ENCODE data around the gene COL25A1. TPM values are rescaled to one million over a fixed set of nuclear protein-coding genes. Genes with fewer than 3 reads are reported as not detected.
"Not testable (repeated sequence)": the region's sequence is repeated elsewhere in the genome, so short reads cannot be mapped to it uniquely, and the experiment has no call there.

COL25A1 gene
- polyA plus RNA-seq, 3 donors: 14.5 to 20.1 (median 17.1) TPM

- no peak for DNase-seq (ENCODE audit: extremely low read depth in 1 of 11, low read depth in 9 of 11, low spot score in 4 of 11)
Measured at GRCh38 chr4:109041463-109042360, 260.7 kb downstream of the COL25A1 start.

DNA sequence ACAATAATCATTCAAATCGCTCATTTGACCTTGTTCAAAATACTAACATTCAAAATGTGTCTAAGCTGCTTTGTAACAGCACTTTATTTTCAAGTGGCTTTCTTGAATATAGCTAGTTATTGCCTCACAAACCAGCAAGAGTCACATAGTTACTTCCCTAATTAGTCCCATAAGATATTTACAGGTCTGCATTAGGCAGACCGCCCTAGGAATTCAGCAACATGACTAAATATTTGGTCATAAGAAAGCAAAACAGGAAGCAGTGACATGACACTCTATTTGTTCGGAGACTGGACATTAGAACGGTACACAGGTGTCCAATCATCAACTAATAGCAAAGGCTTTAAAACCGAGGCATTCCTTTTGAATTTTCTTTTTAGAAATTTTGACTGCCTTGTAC is 262.0 kb downstream of the COL25A1 start:
- DNase-seq (ENCODE audit: extremely low read depth in 1 of 11, low read depth in 9 of 11, low spot score in 4 of 11): no peak

DNA sequence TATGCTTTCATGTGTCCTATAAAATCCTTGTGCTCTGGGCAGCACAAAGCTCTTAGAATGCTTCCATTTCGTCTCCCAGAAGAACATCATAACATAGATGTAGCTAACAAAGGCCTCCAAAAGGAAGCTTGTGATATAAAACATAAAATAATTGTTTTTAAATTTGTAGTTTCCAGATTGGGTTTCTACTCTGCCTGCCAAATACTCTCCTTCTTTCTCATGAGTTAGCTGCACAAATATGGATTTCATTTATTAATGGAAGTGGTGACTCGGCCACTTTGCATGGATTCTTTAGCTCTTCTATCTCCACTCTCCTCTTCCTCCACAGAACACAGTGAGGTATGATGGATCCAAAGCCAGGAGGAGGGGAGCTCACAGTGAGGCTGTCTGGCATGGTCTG is 265.4 kb downstream of the COL25A1 start:
- no peak for DNase-seq (ENCODE audit: extremely low read depth in 1 of 11, low read depth in 9 of 11, low spot score in 4 of 11)

DNA sequence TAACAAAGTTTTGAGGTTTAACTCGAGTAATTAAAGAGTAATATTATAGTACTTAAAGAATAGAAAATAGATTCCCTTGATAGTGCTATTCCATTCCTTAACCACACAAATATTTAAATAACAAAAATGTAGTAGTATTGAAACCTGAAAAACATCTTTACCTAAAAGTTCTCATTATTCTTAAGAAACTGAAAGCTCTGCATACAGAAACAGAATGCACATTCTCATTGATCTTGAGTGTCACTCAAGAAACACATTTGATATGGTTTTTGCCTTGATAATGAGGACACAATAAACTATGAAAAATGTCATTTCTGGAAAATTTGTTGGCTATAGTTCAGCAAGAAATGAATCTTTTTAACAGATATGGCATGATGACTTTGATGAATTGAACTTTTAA is 268.5 kb downstream of the COL25A1 start:
- DNase-seq (ENCODE audit: extremely low read depth in 1 of 11, low read depth in 9 of 11, low spot score in 4 of 11): no peak

DNA sequence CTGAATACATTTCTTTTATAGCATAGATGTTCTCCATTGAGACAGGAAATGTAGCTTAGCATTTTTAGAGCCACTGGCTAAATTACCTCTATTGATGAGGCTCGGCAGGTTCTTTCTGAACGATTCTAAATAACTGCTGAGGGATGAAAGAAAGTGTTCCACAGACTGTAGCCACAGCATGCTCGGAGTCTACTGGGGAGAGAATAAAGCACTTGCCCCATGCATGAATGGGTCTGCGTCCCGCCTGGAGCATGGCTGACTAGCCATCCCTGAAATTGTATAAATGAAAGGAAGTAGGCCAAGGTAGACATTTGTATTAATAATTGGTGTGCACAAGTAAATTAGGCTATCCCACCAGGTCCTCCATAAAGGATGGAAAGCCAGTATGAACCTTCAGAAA is 269.8 kb downstream of the COL25A1 start:
- DNase-seq (ENCODE audit: extremely low read depth in 1 of 11, low read depth in 9 of 11, low spot score in 4 of 11): no peak

GRCh38 chr4:109029987-109030386 is 272.5 kb downstream of the COL25A1 start:
- DNase-seq (ENCODE audit: extremely low read depth in 1 of 11, low read depth in 9 of 11, low spot score in 4 of 11): no peak

DNA sequence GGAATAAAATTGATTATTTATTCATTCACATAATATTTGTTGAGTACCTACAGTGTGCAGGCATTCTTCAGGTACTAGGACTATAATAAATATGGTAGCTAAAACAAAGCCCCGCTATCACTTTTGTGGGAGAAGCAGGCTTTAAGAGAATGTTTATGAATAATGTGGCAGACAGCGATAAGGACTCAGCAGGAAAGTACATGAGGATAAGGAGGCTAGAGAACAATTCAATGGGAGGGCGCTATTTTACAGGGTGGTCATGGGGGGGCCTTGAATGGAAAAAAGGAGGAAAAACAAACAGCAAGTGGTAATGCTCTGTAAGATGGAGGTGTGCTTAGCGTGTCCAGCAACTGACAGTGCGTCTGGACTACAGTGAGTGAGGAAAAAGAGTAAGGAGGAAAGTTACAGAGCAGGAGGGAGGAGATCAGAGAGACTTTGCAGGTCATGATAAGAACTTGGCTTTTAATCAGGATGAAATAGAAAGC is 275.4 kb downstream of the COL25A1 start:
- DNase-seq (ENCODE audit: extremely low read depth in 1 of 11, low read depth in 9 of 11, low spot score in 4 of 11): no peak

DNA sequence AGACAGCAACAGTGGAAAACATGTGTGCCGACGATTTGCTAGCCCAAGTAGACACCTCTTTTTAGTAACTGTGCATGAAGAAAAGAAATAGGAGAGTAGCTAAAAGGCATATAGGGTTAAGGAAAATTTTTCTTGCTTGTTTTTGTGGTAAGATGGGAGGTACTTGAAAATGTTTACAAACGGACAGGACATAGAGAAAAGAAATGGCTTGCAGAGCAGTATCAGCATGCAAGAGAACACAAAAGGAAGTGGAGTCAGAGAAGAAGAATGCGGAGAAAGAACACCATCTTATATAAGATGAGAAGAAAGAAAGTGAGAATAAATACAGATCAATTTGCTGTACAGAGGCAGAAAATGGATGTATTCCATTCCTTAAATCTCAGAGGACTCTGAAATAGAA is 275.9 kb downstream of the COL25A1 start:
- DNase-seq (ENCODE audit: extremely low read depth in 1 of 11, low read depth in 9 of 11, low spot score in 4 of 11): no peak

DNA sequence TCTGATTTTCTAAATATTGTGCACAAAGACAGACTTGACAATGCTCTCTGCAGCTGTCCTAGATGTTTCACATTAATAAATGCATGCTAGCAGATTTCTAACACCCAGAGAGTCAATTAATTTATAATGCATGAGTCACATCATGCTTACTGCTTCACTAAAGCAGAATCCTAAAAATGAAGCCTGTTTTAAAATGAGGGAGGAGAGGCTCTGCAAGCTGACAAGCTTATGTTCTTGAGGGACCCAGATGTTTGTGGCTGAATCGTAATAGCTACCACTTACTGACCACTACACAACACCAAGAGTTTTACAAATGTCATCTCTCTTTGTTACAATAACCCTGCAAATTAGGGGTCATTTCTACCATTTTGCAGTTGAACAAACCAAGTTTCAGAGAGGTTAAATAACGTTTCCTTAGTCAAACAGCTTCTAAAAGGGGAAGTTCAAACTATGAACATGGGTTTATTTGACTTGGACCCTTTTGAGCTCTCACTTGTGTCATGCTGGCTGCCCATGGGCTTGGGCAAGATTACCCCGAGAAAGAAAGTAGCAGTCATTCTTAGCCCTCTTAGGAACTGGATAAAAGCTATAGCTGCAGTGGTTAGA is 276.9 kb downstream of the COL25A1 start:
- no peak for DNase-seq (ENCODE audit: extremely low read depth in 1 of 11, low read depth in 9 of 11, low spot score in 4 of 11)

GRCh38 chr4:109022961-109023360 is 279.5 kb downstream of the COL25A1 start:
- no peak for DNase-seq (ENCODE audit: extremely low read depth in 1 of 11, low read depth in 9 of 11, low spot score in 4 of 11)

- not testable (repeated sequence) for DNase-seq (ENCODE audit: extremely low read depth in 1 of 11, low read depth in 9 of 11, low spot score in 4 of 11)
Measured at GRCh38 chr4:109021630-109022029, 280.8 kb downstream of the COL25A1 start.

DNA sequence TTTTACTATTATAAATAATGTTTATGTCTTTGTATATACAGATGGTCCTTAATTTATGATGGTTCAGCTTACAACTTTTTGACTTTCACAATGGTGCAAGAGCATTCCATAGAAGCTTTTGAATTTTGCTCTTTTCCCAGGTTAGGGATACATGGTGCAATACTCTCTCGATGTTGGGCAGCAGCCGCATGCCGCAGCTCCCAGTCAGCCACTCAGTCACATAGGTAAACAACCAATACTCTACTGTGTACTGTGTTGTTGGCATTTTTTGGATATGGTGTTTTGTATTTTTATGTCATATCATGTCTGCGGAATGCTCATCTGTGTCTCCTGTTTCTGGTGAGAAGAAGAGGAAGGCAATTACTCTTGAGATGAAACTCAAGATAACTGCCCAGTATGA is 281.6 kb downstream of the COL25A1 start:
- no peak for DNase-seq (ENCODE audit: extremely low read depth in 1 of 11, low read depth in 9 of 11, low spot score in 4 of 11)

DNA sequence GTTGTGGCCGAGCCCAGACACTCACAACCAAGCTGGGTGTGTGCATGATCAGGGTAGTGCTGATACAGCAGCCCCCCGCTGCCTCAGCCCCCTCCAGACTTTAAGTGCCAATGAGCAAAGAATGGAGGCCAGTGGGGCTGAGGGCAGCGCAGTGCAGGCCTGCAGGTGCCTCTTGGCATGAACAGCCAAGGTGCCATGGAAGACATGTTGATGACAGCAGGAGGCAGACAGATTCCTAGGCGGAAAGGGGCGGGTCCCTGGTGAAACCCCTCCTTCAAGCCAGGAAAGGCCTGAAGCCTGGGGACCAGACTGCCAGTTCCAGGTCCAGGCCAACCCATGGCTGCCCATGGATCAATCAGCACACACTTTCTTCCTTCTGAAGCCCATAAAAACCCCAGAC is 286.3 kb downstream of the COL25A1 start:
- no peak for DNase-seq (ENCODE audit: extremely low read depth in 1 of 11, low read depth in 9 of 11, low spot score in 4 of 11)

GRCh38 chr4:109015413-109015810 is 287.0 kb downstream of the COL25A1 start:
- DNase-seq (ENCODE audit: extremely low read depth in 1 of 11, low read depth in 9 of 11, low spot score in 4 of 11): peak in 1 of 11 donors; percentile 15

DNA sequence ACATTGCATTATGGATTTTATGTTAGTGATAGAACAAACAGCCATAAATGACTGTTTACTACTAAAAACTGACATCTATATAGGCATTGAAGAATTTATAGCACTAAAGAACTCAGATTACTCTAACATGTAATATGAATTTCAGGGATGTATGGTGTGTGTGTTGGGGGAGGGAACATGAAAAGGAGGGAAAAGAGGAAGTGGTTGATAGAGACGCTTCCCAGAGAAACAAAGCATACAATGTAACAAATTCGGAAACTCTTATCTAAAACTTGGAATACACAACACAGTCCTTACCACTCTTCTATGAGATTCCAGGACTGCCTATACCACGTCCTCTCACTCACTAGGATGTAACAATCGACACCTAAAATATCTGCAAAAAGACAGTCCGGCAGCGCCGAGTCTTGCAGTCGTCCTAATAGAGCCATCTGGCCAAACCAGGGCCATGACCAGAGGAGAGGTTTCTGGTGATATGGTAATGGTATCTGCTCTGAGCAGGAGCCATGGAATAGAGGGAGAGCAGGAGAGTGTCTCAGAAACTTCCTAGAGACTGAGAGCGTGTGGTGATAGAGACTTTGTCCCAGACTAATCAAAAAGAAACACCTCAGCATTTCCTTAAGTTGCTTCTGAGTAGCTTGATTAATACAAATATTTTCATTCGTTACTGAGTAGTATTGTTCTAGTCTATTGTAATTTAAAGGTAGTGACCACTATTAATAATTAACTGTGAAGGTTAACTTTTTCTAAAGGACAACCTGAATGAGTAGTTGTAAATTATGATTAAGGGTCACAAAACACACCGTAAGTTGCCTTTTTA is 287.7 kb downstream of the COL25A1 start:
- no peak for DNase-seq (ENCODE audit: extremely low read depth in 1 of 11, low read depth in 9 of 11, low spot score in 4 of 11)

- DNase-seq (ENCODE audit: extremely low read depth in 1 of 11, low read depth in 9 of 11, low spot score in 4 of 11): no peak
Measured at GRCh38 chr4:109012286-109012880, 290.1 kb downstream of the COL25A1 start.

DNA sequence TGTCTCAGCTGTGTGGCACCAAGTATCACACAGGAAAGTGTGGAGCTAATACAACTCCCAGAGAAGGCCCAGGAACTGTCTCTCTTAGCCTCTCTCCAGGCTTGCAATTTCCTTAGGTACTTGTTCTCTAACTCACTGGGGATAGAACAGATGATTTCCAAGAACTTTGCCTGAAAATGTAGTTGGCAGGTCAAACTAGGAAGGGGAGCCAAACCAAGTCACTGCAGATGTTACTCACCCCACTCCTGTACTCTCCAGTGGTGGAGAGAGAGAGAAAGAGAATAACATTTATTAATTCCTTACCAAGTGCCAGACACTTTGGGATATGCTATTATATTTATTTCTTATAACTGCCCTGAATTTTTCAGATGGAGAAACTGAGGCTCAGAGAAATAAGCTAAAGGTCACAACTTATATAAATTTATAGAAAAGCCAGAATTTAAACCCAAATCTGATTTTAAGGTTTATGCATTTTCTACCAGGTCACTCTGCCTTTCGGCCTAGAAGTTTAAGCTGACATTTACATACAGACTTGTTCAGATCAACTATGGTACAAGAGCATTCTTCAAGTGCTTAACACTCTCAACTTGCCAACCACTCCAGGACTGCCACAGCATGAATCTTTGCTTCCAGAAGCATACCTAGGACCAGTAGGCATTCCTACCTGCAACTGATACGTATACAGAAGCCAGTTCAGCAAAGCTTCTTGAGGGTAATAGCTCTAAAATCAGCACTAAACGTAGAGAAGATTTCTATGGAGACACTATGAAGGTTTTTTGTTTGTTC is 291.0 kb downstream of the COL25A1 start:
- no peak for DNase-seq (ENCODE audit: extremely low read depth in 1 of 11, low read depth in 9 of 11, low spot score in 4 of 11)

- DNase-seq (ENCODE audit: extremely low read depth in 1 of 11, low read depth in 9 of 11, low spot score in 4 of 11): no peak
Measured at GRCh38 chr4:109010521-109010920, 291.9 kb downstream of the COL25A1 start.

Data from renal cortex interstitium (tissue), 11 donors.